Stomach (tissue), 4 donors: ENCODE results near the gene EID2.

ENCODE experiments used
- CTCF ChIP-seq, 7 experiments: fragments of 450-650 bp in 4 of 7; fragments of 200-600 bp in 3 of 7; sonication (generic) in 3 of 7; IDR thresholded peaks; one replicate each; pipeline ENCODE4 v1.5.1; 2016 to 2019; ENCODE audit warnings: antibody characterized with exemption in 7 of 7, control low read depth in 2 of 7, mild to moderate bottlenecking in 1 of 7
- POLR2A ChIP-seq, 4 donors: fragments of 450-650 bp; IDR thresholded peaks; one replicate each; pipeline ENCODE4 v1.6.1; 2016; ENCODE audit warnings: antibody characterized with exemption in 4 of 4, control low read depth in 2 of 4, mild to moderate bottlenecking in 1 of 4, moderate library complexity in 1 of 4
- POLR2AphosphoS5 ChIP-seq, 3 donors: sonication (generic); formaldehyde crosslinking; IDR thresholded peaks; one replicate each; pipeline ENCODE4 v1.6.1; 2016; ENCODE audit warnings: antibody characterized with exemption in 3 of 3

- no peak for TF ChIP-seq CTCF (IDR thresholded peaks at IDR 0.05)
- no peak for TF ChIP-seq POLR2AphosphoS5 (IDR thresholded peaks at IDR 0.05)
- TF ChIP-seq POLR2A (IDR thresholded peaks at IDR 0.05), result no peak
These were observed 38.6 kb downstream of the EID2 start for GRCh38 chr19:39501340-39501739.
